SIG-M5 treated with dmso at 0.1 percent for 504 hours (cell line): ENCODE data around the gene C1RL.
"Not testable (repeated sequence)": the region's sequence is repeated elsewhere in the genome, so short reads cannot be mapped to it uniquely, and the experiment has no call there.

Experiments
- DNase-seq: peaks from one replicate; lab custom pipeline; 2025; ENCODE audit not compliant: unreplicated experiment; lab: John Stamatoyannopoulos, UW

C1RL gene

DNA sequence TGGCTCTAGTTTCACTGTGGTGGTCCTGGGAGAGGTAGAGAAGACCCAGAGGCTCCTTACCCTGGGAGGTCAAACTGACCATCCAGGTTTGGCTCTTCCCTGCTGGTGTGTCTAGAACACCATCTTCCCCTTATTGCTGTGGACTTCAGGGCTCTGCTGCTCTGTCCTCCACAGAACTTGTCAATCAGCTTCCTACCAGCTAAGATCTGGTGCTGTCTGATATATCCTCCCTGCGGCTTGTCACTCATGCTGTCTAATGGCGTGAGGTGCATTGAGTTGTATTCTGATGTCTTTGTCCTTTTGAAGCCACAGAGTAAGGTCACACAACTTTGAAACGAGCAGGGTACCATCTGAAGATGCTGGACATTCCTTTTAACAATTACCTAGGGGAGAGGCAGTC is 7.2 kb upstream of the C1RL start:
- DNase-seq, result no peak

DNA sequence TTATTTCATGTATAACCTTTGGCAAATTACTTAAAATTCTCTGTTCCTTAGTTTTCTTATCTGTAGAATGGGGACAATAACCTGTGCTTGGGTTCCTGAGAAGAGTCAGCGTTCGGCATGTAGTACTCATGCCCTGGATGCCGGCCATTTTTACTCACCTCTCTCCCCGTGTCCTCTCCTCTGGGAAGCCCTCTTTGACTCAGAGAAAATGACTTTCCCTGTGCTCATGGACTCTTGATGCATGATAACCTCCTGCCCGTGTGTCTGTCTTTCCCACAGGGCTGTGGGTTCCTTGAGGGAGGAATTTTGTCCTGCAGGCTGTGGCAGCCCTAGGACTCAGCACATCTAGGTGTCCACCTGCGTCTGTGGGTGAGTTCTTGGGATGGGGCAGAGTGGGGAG is 5.8 kb upstream of the C1RL start:
- no peak for DNase-seq

GRCh38 chr12:7114008-7114407 is 5.0 kb upstream of the C1RL start:
- no peak for DNase-seq

GRCh38 chr12:7113389-7113871 is 4.4 kb upstream of the C1RL start:
- DNase-seq, result peak; percentile 61

DNA sequence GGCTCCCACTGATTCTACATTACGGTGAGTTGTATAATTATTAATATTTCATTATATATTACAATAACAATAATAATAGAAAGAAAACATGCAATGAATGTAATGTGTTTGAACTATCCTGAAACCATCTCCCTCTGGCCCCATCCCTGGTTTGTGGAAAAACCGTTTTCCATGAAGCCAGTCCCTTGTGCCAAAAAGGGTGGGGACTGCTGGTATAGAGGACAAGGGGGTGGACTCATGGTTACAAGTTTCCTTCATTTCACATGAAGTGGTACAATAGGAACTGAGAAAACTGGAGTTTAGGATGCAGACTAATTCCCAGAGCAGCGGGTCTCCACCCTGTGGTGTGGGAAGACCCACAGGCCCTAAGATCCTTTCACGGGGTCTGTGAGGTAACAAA is 3.0 kb upstream of the C1RL start:
- no peak for DNase-seq

DNA sequence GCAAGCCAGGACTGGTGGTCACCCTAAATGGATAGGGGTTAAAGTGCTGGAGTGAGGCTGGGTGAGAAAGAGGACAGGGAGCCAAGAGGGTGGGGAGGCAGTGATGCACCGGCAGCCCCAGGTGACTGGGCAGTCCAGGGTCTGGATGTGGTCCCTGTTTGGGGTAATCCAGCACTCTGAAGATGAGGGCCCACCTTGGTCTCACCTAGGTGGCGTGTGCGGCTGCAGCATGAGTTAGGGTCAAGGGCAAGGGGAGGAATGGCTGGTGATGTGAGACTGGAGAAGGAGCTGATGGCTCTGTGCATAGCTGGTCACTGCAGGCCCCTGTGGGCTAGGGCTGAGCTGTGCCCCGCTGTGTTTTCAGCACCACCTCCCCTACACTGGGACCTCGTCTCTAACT is 1.6 kb upstream of the C1RL start:
- DNase-seq, result no peak

GRCh38 chr12:7109572-7109920 is 532 bp upstream of the C1RL start:
- no peak for DNase-seq

GRCh38 chr12:7108003-7108795 is 815 bp downstream of the C1RL start:
- peak; percentile 62 for DNase-seq

- peak; percentile 22 for DNase-seq
These were observed 1.4 kb downstream of the C1RL start for GRCh38 chr12:7107636-7108002.

DNA sequence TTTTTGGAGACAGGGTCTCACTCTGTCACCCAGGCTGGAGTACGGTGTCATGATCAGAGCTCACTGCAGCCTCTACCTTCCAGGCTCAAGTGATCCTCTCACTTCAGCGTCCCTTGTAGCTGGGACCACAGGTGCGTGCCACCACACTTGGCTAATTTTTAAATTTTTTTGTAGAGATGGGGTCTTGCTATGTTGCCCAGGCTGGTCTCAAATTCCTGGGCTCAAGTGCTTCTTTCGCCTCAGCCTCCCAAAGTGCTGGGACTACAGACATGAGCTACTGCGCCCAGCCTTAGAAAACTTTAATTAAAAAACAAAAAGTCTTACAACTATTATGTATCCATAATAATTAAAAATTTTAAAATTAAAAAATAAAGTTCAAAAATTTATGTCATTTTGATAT is 1.8 kb downstream of the C1RL start:
- DNase-seq, result not testable (repeated sequence)

GRCh38 chr12:7106082-7106481 is 2.9 kb downstream of the C1RL start:
- DNase-seq, result no peak

GRCh38 chr12:7103837-7104584 is 5.0 kb downstream of the C1RL start:
- DNase-seq, result no peak

- DNase-seq, result no peak
These were observed 6.4 kb downstream of the C1RL start for GRCh38 chr12:7102582-7102981.

- DNase-seq, result no peak
These were observed 7.3 kb downstream of the C1RL start for GRCh38 chr12:7101694-7102131.

- no peak for DNase-seq
These were observed 7.8 kb downstream of the C1RL start for GRCh38 chr12:7101047-7101693.

DNA sequence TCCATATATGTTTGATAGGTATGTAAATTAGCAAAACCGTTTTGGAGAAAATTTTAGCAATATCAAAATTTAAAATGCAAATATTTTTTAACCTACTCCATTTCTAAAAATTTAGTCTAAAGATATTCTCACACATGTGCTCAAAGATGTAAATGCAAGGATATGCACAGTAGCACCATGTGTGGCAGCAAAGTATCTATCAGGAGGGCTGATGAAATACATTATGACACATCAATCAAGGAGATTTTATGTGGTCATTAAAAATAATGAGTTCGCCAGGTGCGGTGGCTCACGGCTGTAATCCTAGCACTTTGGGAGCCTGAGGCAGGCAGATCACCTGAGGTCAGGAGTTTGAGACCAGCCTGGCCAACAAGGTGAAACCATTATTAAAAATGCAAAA is 8.8 kb downstream of the C1RL start:
- no peak for DNase-seq

DNA sequence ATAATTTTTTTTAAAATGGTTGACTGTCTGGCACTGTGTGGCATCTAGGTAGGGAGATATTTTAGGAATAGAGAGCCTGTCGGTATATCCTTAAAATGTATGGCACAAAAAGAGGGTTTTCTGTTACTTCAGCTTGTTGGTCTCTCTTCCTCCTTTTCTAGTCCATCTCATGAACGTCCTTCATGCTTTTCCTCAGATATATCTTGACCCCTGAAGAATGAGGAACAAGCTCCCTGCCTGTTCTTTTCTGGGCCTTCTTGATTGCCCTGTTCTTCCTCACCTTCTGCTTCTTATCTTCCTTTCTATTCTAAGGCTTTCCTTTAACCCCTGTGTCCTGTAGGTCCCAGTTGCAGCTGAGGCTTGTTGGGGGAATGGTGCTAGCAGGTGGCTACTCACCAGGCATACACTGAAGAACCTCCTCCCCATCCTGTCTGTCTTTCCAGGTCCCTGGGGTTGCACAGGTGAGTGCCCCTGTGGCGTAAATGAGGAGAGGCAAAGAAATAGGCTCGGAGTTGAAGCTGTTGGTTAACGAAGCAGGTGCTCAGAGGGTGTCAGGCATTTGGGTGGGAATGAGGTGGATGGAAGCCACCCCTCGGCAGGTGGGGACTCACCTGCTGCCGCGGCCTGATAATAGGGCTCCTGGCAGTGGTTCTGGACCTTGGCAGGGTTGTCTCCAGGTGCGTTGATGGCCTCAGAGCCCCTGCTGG is 9.6 kb downstream of the C1RL start:
- DNase-seq, result peak; percentile 48

DNA sequence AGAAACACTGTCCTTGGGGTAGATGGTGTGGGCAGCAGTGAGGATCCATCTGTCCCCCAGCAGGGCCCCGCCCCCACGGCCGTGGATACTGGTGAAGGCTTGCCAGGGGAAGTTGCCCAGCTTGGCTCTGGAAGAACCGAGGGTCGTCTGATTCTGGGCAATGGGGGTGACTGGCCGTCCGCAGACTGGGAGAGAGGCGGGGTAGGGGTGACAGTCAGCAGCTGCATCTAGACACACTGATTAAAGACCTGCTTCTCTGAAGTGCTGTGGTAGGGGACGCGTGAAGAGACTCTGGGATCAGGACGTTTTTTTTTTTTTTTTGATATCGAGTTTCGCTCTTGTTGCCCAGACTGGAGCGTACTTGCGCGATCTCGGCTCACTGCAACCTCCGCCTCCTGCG is 12.0 kb downstream of the C1RL start:
- DNase-seq, result no peak

DNA sequence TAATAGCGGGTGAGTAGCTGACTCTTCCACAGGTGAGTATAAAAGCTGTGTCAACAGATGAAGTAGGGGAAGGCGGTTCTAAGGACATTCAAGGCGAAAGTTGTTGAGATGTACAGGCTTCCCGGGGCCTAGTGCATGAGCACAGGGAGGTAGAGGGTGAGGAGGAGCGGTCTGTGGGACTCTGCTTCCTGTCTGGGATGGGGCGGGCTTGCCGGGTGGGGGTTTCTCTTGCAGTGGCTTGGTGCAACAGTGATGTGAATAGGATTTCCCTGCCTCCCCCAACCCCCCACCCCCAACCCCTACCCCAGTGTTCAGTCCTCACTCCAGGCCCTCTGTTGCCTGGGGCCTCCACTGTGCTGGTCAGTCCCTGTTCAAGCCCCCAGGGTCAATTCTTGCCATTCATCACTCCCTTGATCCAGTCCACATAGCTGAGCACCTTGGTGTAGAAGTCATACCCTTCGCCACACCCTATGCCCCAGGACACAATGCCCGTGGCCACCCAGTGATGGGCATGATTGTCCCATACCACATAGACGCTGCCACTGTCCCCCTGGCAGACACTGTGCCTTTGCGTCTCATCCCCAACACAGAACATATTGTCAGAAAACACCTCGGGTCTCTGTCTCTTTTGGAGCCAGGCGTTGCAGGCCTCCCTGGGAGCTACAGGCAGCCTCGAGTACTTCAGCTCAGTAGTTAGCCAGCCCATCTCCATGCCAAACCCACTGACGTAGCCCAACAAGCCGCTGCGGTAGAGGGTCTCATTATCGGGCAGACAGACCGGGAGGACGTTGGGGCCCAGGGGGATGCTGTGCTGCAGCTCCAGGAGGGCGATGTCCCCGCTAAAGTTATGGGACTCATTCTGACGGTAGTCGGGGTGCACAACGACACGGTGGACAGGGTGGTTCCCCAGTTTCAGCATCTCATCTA is 12.7 kb downstream of the C1RL start:
- DNase-seq, result no peak

DNA sequence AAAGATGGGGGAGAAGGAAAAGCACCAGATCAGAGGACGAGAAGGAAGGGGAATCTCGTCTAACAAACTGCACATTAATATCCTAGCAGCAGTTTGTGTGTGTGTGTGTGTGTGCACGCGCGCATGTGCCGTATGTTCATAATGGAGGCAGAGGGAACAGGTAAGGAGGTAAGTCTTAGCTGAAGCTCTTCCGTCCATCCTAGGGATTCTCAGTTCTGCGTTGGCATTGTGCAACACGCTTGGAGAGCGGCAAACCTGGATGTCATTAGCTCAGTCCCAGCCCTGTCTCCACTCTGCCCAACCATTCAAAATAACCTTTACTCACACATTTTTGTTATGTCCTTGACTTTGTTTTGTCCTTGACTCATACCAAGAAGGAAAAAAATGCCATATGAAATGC is 15.1 kb downstream of the C1RL start:
- no peak for DNase-seq
